GM18507 (cell line): Measurements from ENCODE around the gene HS2ST1.
"Not testable (repeated sequence)": the region's sequence is repeated elsewhere in the genome, so short reads cannot be mapped to it uniquely, and the experiment has no call there.

Experiments used
- DNase-seq: peaks from one replicate; pipeline ENCODE4 v3.0.0; 2011; ENCODE audit warnings: low read depth; ENCODE audit not compliant: insufficient read length; ENCODE audit errors: extremely low spot score
- FAIRE-seq: peaks from 2 replicates; lab custom pipeline; 2011; peaks lifted over from hg19 to GRCh38; lab: Jason Lieb, UNC

The HS2ST1 gene

GRCh38 chr1:86914601-86914997, at the start of gene HS2ST1:
TSS of gene HS2ST1 (plus strand) at chr1:86914635.
- no peak for FAIRE-seq
- no peak for DNase-seq

- DNase-seq (no peak), FAIRE-seq (peak; percentile 65)
These were observed 48.3 kb upstream of the HS2ST1 start for GRCh38 chr1:86865973-86866637.

GRCh38 chr1:86866665-86867064, 47.8 kb upstream of the HS2ST1 start:
- DNase-seq, result no peak
- no peak for FAIRE-seq

- FAIRE-seq, DNase-seq: not testable (repeated sequence)
These were observed 47.2 kb upstream of the HS2ST1 start for GRCh38 chr1:86867278-86867677.

- FAIRE-seq (no peak), DNase-seq (no peak)
These were observed 46.0 kb upstream of the HS2ST1 start for GRCh38 chr1:86868477-86868876.

GRCh38 chr1:86871001-86871400, 43.4 kb upstream of the HS2ST1 start:
- no peak for DNase-seq
- FAIRE-seq, result no peak

GRCh38 chr1:86872086-86872485, 42.3 kb upstream of the HS2ST1 start:
- FAIRE-seq (no peak), DNase-seq (no peak)

GRCh38 chr1:86875722-86876121, 38.7 kb upstream of the HS2ST1 start:
- FAIRE-seq (no peak), DNase-seq (no peak)

- FAIRE-seq, result no peak
- DNase-seq, result no peak
These were observed 26.8 kb upstream of the HS2ST1 start for GRCh38 chr1:86887479-86888162.

- DNase-seq, result no peak
These were observed 26.1 kb upstream of the HS2ST1 start for GRCh38 chr1:86888327-86888726.

GRCh38 chr1:86899401-86899800, 15.0 kb upstream of the HS2ST1 start:
- not testable (repeated sequence) for FAIRE-seq, DNase-seq

More at GRCh38 chr1:86888327-86888726, 26.1 kb upstream of the HS2ST1 start:
- FAIRE-seq, result no peak

- DNase-seq, result no peak
- no peak for FAIRE-seq
These were observed 8.6 kb upstream of the HS2ST1 start for GRCh38 chr1:86905875-86906274.

GRCh38 chr1:86906419-86906818, 8.0 kb upstream of the HS2ST1 start:
- no peak for FAIRE-seq
- no peak for DNase-seq

- no peak for FAIRE-seq
- no peak for DNase-seq
These were observed 2.0 kb upstream of the HS2ST1 start for GRCh38 chr1:86912281-86912900.

- DNase-seq, result no peak
- peak; percentile 88 for FAIRE-seq
These were observed 988 bp upstream of the HS2ST1 start for GRCh38 chr1:86913399-86913895.

GRCh38 chr1:86913896-86914600, 387 bp upstream of the HS2ST1 start, which contains the start of gene SELENOF:
TSS of gene SELENOF (minus strand) at chr1:86914126. CDS start at chr1:86914111, 15 bp downstream.
- FAIRE-seq, result peak; percentile 99
- peak; percentile 85 for DNase-seq

GRCh38 chr1:86914998-86915736, 732 bp downstream of the HS2ST1 start:
- FAIRE-seq (peak; percentile 75), DNase-seq (no peak)

- FAIRE-seq (no peak), DNase-seq (no peak)
These were observed 1.4 kb downstream of the HS2ST1 start for GRCh38 chr1:86915737-86916235.

GRCh38 chr1:86916752-86917151, 2.3 kb downstream of the HS2ST1 start:
- DNase-seq, result no peak
- FAIRE-seq, result peak; percentile 46
